ENCODE measurements around the gene SNX25.

GRCh38 chr4:185211641-185212040 lies 2.2 kb downstream of the SNX25 start:
- TF ChIP-seq, protein P1, sequence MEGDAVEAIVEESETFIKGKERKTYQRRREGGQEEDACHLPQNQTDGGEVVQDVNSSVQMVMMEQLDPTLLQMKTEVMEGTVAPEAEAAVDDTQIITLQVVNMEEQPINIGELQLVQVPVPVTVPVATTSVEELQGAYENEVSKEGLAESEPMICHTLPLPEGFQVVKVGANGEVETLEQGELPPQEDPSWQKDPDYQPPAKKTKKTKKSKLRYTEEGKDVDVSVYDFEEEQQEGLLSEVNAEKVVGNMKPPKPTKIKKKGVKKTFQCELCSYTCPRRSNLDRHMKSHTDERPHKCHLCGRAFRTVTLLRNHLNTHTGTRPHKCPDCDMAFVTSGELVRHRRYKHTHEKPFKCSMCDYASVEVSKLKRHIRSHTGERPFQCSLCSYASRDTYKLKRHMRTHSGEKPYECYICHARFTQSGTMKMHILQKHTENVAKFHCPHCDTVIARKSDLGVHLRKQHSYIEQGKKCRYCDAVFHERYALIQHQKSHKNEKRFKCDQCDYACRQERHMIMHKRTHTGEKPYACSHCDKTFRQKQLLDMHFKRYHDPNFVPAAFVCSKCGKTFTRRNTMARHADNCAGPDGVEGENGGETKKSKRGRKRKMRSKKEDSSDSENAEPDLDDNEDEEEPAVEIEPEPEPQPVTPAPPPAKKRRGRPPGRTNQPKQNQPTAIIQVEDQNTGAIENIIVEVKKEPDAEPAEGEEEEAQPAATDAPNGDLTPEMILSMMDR (IDR thresholded peaks at IDR 0.05): no peak
- no peak for TF ChIP-seq POLR2A (IDR thresholded peaks at IDR 0.05)
